ENCODE measurements around the gene SMYD3.

DNA sequence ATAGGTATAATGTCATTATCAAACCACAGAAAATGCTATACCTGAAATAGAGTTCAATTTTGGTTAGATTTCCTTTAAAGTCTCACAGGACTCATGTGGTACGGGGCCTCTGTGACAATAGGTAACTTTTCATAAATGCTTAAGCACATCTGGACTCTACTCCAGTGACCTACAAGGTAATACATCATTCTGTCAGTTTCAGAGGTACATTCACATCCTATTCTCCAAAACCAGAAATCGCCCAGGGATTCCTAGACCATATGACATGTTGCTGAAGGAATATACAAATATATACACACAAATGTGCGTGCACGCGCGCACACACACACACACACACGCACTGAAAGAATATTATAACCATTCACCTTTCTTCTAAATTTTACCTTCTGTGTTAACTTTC lies 311.8 kb downstream of the SMYD3 start:
- TF ChIP-seq, protein P1, sequence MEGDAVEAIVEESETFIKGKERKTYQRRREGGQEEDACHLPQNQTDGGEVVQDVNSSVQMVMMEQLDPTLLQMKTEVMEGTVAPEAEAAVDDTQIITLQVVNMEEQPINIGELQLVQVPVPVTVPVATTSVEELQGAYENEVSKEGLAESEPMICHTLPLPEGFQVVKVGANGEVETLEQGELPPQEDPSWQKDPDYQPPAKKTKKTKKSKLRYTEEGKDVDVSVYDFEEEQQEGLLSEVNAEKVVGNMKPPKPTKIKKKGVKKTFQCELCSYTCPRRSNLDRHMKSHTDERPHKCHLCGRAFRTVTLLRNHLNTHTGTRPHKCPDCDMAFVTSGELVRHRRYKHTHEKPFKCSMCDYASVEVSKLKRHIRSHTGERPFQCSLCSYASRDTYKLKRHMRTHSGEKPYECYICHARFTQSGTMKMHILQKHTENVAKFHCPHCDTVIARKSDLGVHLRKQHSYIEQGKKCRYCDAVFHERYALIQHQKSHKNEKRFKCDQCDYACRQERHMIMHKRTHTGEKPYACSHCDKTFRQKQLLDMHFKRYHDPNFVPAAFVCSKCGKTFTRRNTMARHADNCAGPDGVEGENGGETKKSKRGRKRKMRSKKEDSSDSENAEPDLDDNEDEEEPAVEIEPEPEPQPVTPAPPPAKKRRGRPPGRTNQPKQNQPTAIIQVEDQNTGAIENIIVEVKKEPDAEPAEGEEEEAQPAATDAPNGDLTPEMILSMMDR (conservative IDR thresholded peaks at IDR 0.05 in 1 of 2, IDR thresholded peaks at IDR 0.05 in 1 of 2; ENCODE audit: low read depth in 1 of 2, low read length in 2 of 2) = no peak
- no peak for TF ChIP-seq EZH2 (IDR thresholded peaks at IDR 0.05; ENCODE audit: low read length, missing control alignments)
